ENCODE measurements around the gene PZP. TPM values are rescaled to one million over a fixed set of nuclear protein-coding genes. Genes with fewer than 3 reads are reported as not detected.

PZP gene
- total and polyA plus RNA-seq, 2 of the 13 experiments (the other 11 are each of a cell fraction or from before 2014, with no cell fraction given), result 0.07 to 0.89 TPM

DNA sequence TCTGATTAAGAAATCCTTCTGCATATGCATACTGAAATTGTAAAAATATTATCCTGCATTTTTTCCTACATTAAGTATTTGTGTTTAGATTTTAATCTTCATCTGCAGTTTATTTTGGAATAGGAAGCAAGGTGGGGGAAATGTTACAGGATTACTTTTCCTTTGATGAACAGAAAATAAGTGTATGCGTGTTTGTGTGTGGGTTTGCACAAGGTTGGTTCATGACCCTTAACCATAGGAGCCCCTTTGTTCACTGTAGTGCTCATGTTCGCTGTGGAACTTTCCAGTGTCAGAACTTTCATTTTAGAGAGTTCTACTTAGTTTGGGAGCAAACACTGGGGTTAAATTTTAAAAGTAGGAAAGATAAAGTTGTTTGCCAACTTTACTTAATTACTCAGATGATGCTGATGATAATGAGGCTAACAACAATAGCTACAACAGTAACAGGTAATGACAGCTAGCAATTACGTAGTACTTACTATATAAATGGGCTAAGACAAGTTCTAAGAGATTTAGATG lies 86.0 kb downstream of the PZP start (continued):
- no peak for TF ChIP-seq ZNF263 (CRISPR knock-in tag; IDR thresholded peaks at IDR 0.05)
- no peak for TF ChIP-seq ZNF512B (CRISPR knock-in tag; IDR thresholded peaks at IDR 0.05; ENCODE audit: borderline replicate concordance)
- TF ChIP-seq, protein P1, sequence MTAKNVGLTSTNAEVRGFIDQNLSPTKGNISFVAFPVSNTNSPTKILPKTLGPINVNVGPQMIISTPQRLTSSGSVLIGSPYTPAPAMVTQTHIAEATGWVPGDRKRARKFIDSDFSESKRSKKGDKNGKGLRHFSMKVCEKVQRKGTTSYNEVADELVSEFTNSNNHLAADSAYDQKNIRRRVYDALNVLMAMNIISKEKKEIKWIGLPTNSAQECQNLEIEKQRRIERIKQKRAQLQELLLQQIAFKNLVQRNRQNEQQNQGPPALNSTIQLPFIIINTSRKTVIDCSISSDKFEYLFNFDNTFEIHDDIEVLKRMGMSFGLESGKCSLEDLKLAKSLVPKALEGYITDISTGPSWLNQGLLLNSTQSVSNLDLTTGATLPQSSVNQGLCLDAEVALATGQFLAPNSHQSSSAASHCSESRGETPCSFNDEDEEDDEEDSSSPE (CRISPR knock-in tag; IDR thresholded peaks at IDR 0.05), result peak; percentile 41; the same call in 1 of the 2 replicates
- no peak for TF ChIP-seq ZNF225 (CRISPR knock-in tag; IDR thresholded peaks at IDR 0.05)
- no peak for TF ChIP-seq ZFP82 (CRISPR knock-in tag; IDR thresholded peaks at IDR 0.05; ENCODE audit: borderline replicate concordance)
- no peak for TF ChIP-seq ADNP (CRISPR knock-in tag; IDR thresholded peaks at IDR 0.05)
- peak; percentile 90; the same call in 1 of the 2 replicates for TF ChIP-seq NKX3-1 (CRISPR knock-in tag; IDR thresholded peaks at IDR 0.05)
- no peak for TF ChIP-seq BORCS8-MEF2B (CRISPR knock-in tag; IDR thresholded peaks at IDR 0.05)
- TF ChIP-seq NFYB (CRISPR knock-in tag; IDR thresholded peaks at IDR 0.05), result no peak
- no peak for TF ChIP-seq ZNF737 (CRISPR knock-in tag; IDR thresholded peaks at IDR 0.05; ENCODE audit: borderline replicate concordance)
- peak; percentile 85 for TF ChIP-seq SIX4 (CRISPR knock-in tag; IDR thresholded peaks at IDR 0.05)
- TF ChIP-seq FOXK2 (IDR thresholded peaks at IDR 0.05), result no peak
- peak; percentile 97; the same call in 1 of the 2 replicates for TF ChIP-seq MBD4 (IDR thresholded peaks at IDR 0.05; ENCODE audit: borderline replicate concordance, low read length)
- TF ChIP-seq BCL6 (CRISPR knock-in tag; IDR thresholded peaks at IDR 0.05), result peak; percentile 95
- TF ChIP-seq, protein P2, sequence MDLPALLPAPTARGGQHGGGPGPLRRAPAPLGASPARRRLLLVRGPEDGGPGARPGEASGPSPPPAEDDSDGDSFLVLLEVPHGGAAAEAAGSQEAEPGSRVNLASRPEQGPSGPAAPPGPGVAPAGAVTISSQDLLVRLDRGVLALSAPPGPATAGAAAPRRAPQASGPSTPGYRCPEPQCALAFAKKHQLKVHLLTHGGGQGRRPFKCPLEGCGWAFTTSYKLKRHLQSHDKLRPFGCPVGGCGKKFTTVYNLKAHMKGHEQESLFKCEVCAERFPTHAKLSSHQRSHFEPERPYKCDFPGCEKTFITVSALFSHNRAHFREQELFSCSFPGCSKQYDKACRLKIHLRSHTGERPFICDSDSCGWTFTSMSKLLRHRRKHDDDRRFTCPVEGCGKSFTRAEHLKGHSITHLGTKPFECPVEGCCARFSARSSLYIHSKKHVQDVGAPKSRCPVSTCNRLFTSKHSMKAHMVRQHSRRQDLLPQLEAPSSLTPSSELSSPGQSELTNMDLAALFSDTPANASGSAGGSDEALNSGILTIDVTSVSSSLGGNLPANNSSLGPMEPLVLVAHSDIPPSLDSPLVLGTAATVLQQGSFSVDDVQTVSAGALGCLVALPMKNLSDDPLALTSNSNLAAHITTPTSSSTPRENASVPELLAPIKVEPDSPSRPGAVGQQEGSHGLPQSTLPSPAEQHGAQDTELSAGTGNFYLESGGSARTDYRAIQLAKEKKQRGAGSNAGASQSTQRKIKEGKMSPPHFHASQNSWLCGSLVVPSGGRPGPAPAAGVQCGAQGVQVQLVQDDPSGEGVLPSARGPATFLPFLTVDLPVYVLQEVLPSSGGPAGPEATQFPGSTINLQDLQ (CRISPR knock-in tag; IDR thresholded peaks at IDR 0.05), result no peak
- no peak; the same call in 1 of the 2 replicates for TF ChIP-seq KDM5A (IDR thresholded peaks at IDR 0.05; ENCODE audit: borderline replicate concordance, low read length)
- peak in 1 of 2 experiments; percentile 47; a peak in 1 of 4 replicates for TF ChIP-seq HMGXB4 (CRISPR knock-in tag; IDR thresholded peaks at IDR 0.05; ENCODE audit: borderline replicate concordance in 1 of 2, low read depth in 1 of 2)
- no peak for TF ChIP-seq EZH2 (conservative IDR thresholded peaks at IDR 0.05; ENCODE audit: low read depth, low read length)
- peak; percentile 99 for TF ChIP-seq ISL2 (CRISPR knock-in tag; IDR thresholded peaks at IDR 0.05)
- no peak for TF ChIP-seq PCBP2 (optimal IDR thresholded peaks at IDR 0.05; ENCODE audit: low read depth, low read length, poor library complexity, severe bottlenecking)
- TF ChIP-seq ZNF83 (CRISPR knock-in tag; IDR thresholded peaks at IDR 0.05; ENCODE audit: borderline replicate concordance), result no peak
- peak; percentile 24; the same call in 1 of the 2 replicates for TF ChIP-seq ZBTB7B (CRISPR knock-in tag; IDR thresholded peaks at IDR 0.05)
- TF ChIP-seq SP5 (CRISPR knock-in tag; IDR thresholded peaks at IDR 0.05; ENCODE audit: borderline replicate concordance, low read depth), result peak; percentile 56
